Fibroblast of gingiva (primary cell): ENCODE measurements around the gene SCN4A.
"Not testable (repeated sequence)": the region's sequence is repeated elsewhere in the genome, so short reads cannot be mapped to it uniquely, and the experiment has no call there.

ENCODE experiments used
- DNase-seq: peaks from one replicate; pipeline ENCODE4 v3.0.0-alpha.2; 2011; ENCODE audit warnings: low read depth

SCN4A gene

DNA sequence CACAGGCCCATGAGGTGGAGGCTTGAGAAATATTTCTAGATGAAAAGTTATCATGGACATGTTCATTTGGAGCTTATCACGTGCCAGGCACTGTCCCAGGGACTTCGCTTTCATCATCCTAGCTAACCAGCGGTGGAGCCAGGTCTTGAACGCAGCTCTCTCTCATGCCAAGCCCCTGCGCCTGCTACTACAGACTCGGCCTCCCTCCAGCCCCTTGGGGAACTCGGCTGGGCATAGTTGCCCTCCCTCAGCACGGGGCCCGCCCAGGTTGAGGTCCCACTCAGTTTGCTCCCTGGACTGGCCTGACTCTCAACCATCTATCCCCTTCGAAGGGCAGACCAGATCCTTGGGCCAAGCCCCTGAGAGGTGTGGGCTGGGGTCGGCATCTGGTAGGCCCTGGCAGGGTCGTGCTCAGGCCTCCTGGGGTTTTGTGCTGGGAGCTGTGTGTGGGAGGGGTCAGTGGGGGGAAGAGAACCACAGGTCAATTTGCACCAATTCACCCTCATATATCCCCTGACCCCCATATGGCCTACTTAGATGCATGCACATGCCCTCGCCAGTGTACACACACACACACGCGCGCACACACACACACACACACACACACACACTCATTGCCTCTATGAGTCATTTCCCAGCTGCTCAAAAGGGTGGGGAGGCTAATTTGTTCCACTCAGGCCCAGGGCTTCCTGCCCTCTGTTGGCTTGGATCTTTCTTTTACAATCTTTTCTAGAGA, 12.1 kb upstream of the SCN4A start:
- peak; percentile 95 for DNase-seq

DNA sequence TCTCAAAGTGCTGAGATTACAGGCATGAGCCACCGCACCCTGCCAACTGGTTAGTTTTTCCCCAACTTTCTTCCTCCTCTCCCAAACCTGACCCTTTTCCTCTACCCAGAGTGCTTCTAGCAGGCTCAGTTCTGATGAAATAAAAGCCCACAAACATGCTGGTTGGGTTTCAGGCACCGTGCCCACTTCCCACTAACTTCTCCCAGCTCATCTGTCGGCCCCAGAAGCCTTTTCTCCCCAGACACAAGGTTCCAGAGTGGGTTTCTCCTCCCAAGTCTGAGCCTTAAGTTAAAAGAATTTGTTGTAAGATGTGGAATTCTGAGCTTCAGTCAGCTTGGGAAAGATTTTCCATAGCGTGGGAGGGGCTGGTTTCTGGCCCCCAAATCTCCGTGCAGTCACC, 11.5 kb upstream of the SCN4A start:
- DNase-seq: peak; percentile 60

DNA sequence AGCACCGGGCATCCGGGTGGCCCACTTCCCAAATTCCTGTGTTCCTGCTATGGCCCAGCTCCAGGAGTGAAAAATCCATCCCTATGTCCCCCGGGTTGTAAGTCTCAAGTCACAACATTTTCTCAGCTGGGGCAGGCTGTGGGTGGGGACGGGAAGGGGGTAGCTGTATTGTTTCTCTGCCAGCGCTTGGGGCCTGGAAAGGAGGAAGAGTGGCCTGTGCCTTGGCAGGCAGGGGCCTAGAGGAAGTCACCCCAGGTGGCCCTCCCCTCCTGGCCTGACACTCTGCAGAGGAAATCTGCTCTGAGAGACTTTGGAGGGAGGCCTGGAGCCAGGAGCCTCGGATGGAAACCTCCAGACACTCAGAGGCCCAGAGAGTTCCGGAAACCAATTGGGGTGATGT, 10.6 kb upstream of the SCN4A start:
- no peak for DNase-seq

DNA sequence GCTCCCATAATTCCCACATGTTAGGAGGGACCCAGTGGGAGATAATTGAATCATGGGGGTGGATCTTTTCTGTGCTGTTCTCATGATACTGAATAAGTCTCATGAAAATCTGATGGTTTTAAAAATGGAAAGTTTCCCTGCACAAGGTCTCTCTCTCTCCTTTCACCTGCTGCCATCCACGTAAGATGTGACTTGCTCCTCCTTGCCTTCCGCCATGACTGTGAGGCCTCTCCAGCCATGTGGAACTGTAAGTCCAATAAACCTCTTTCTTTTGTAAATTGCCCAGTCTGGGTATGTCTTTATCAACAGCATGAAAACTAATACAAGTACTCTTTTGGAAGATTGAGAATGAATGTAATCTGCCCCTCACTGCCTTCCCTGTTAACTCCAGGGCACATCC, 9.9 kb upstream of the SCN4A start:
- not testable (repeated sequence) for DNase-seq

DNA sequence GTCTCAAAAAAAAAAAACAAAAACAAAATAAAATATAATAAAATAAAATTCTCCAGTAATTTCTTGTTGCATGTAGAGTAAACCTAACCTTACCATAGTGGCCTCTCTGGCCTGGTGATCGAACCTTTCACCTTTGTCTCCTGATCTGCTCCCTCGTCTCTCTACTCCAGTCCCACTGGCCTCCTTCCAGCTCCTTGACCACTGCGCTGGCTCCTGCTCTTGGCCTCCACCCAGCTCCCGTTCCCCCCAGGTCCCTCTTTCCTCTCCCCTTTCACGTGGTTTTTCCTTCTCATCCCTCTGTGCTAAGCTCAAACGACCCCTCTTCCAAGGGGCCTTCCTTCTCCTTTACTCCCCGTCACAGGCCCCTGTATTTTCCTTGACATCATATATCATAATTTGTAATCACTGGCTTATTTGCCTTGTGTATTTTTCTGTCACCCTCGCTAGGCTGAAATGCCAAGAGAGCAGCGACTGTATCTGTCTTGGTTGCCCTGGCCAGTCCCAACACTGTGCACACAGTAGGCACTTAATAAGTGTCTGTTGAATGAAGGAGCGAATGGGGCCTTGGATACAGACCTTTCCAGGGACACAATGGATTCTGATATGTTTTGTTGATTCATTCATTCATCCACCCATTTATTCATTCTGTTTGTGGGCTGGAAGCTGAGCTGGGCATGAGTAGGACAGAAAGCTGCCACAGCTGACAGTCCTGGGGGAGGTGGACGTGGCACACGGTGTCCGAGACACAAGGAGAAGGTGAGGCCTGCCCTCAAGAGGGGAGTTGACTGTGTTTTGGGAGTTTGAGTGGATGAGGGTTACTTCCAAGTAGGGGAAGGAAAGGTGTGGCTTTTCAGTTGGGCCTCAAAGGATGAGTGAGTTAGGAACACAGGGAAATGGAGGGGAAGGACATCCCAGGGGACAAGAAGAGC, 5.8 kb upstream of the SCN4A start:
- DNase-seq: no peak

DNA sequence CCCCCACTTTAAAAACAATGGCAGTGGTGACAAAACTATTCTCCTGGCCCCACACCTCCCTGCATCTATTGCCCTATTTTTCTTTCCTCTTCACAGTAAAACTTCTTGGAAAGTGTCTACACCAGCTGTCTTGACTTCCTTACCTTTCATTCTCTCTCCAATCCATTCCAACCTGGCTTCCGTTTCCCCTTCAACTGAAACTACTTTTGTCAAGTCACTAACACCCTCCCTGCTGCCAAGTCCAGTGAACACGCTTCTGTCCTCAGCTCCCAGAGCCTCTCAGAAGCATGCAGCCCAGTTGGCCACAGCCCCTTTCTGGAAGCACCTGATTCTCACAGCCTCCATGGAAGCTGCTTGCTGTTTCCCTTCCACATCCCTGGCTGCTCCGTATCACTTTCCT, 4.0 kb upstream of the SCN4A start:
- no peak for DNase-seq

DNA sequence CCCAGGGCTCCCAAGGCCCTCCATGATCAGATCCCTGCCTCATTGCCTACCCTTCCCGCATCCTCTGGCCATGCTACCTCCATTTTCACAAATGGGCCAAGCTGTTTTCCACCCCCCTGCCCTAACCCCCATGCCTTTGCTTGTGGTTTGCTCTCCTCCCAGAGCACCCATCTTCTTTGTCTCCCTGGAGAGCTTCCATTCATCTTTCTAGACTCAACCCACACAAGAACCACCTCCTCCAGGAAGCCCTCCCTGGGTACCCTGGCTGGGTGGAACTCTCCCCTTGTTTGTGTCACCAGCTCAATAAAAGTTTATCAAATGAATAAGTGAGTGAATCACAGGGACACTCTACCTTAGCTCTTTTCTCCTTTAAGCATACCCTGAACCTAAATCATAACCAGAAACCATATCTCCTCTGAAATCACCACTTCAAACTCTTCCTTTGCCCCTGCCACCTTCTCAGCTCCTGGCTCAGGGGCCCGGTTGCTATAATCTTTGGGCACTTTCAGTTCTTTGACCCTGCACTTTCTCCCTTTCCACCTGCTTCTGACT, 2.9 kb upstream of the SCN4A start:
- no peak for DNase-seq

DNA sequence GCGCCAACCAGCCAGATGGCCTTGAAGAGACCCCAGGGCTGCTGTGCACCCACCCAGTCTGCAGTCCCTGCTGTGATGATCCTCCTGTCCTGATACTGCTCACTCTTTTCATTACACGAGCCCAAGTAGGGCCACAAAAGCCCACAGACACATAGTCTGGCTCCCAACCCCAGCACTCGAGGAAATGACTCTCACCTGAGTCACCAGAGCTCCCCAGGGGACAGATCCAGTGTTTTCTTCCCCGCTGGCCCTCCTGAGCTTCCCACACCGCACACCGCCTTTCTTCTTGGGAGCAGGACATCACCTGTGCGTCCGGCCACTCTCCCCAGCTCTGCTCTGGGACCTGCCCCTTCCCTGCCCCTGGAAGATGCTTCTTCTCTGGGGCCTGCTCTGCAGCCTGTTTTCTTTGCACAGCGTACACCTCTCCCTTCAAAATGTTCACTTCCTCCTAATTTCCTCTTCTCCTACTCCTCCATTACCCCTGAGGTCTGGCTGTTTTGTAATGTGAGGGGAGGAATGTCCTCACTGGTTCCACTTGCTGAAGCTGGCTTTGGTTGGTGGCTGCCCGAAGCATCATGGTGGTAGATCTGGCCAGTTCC, 2.0 kb upstream of the SCN4A start:
- DNase-seq: no peak

DNA sequence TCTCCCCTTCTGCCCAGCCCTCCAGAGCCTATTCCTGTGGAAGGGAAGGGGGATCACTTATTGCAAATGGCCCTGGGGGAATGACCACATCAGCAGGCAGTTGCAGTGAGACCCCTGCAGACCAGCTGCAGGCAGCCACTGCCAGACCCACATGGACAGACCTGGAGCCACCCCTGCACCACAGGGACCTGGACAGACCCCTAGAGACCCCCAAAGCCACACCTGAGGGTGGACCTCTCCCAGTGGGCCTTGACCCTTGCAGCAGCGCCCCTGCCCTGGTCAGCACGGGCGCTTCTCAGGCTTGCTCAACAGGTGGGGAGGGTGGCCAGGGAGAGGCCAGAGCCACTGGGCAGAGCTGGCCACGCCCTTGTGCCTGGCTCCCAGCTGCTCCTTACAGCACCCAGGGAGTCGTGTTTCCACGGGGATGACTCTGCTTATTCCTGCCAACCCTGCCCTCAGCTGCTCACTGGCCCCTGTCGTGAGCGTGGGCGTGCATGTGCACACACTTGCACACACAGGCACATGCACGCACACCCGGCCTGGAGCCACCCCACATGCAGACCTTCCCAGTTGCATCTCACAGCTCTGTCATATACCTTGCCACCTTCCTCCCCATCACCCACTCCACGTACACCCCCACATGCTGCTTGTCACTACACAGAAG, 1.3 kb upstream of the SCN4A start:
- DNase-seq: peak; percentile 17

DNA sequence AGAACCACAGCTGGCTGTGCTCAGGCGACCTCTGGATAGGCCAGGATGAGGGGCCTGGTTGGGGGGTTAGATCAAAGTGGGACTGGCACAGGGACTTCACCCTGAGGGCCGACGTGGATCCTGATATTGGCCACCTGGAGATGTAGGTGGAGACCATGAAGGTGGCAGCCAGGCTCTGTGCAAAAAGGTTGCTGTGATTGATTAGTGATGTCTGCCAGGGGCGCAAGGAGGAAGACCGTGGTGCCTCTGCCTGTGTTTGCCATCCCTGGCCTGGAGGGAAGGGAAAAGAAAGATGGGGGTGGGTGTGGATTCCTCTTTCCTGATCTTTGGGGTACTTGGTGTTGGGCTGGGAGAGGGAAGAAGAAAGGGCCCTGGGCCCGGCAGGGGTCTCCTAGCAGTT, 529 bp upstream of the SCN4A start:
- DNase-seq: no peak

DNA sequence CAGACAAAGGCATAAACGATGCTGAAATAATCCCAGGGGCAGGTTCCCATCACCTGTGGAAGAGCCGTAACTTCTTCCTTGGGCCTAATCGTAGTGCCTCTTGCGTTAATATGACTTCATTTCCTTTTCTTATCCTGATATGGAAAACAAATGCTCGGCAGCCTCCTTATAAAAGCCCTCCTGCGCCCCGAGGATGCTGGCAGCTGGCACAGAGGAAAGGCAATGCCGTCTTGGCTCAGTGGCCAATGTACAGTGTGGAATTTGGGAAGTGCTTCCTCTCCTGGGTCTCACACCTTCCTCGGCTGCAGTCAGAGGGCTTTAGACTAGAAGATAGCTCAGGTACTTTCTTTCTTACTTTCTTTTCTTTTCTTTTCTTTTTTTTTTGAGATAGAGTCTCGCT, 3.4 kb downstream of the SCN4A start:
- DNase-seq: no peak

DNA sequence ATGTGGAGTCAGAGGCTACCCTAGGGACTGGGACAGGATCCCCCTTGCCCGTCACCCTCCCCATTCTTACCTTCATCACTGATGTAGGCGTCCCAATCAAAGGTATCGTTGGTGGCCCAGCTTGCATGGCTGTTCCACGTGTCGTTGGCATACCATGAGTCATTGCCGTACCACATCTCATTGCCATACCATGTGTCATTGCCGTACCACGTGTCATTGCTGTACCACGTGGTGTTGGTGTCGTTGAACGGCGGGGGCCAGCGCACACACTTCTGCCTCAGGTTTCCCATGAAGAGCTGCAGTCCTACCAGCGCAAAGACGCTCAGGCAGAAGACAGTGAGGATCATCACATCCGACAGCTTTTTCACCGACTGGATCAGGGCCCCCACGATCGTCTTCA, 4.8 kb downstream of the SCN4A start:
- DNase-seq: no peak

DNA sequence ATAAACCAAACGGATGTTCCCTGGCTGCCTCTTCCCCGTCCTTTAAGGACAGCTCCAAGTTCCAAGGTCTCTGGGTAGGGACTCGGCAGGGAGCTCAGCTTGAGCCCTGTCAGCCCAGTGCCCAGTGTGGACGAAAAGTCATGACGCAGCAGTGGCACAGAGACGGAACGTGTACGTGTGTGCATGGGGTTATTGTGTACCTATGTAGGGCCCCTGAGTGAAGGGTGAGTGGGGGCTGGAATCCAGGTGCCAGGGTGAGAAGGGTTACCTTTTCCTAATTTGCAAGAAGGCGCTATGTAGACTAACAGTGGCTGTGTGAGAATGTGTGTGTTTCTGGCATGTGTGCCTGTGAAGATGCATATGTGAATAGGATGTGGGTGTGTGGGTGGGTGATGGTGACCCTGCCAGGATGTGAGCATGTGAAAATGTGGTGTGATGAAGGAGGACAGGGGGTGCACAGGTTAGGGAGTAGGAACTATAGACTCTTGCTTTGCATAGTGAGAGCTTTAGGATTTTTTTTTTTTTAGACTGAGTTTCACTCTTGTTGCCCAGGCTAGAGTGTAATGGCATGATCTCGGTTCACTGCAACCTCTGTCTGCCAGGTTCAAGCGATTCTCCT, 6.0 kb downstream of the SCN4A start:
- DNase-seq: no peak

DNA sequence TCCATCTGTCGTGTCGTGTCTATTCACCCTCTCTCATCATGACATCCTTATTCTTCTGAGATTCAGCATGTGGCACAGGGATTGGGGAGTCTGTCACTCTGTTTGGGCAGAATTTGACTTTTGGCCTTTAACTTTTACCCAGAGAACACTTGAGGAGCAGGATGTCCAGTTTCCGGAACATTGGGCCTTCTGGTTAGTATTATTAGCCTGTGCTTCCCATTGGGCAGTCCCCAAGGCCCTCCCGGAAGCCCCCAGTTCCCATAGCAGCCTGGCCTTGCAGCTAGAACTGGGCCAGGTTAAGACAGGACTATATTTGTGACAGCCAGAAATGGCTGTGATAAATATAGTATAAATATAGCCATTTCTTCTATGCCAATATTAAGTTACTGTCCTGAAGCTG, 9.6 kb downstream of the SCN4A start:
- no peak for DNase-seq

DNA sequence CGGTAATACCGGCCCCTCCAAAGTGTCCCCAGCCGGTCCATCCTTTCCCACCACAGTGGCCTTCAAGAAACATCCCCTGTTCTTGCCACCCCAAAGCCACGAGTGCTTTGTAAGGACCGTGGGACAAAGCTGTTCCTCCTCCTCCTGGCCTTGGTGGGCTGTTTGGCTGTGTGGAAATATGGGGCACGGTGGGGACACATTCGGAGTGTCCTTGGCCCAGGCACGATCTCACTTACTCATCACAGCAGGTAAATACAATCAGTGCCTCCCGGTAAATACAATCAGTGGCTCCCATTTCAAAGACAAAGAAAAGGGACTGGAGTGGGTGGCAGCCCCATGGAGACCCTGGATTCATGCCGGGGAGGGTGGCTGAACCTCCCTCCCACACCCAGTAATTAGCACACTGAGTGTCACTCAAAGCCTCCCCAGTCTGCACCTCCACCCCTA, 10.4 kb downstream of the SCN4A start:
- DNase-seq: no peak

DNA sequence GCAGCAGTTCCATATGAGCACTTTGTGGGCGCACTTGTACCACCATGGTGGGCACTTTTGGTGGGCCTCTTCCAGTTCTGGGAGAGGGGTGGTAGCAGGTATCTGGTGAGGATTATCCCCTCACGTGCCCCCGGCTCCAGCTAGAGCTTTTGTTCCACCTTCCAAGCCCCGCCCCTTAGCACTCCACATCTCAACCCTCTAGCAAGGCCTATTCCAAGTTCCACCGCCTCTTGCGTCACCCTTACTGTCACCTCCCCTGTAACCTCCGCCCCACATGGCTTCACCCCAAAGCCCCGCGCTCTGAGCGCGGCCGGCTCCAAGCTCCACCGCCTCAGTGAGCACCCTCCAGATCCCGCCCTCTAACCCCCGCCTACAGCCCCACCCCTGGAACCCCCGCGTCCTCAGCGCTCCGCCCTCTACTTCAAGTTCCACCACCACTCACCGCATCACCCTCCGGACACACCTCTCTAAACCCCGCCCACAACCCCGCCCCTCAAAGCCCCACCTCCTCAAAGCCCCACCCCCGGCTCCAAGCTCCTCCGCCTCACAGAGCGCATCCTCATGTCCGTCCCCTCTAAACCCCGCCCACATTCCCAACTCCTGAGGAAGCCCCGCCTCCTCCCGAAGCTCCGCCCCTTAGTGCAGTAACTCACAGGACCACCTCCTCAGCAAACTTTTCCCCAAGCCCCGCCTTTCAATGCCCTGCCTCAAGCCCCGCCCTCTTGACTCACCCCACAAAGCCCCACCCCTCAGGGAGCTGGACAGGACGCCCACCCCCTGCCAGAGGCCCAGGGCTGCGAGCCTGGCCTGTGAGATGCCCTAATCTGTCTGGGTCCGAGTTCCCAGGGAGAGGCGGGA, 11.1 kb downstream of the SCN4A start:
- peak; percentile 47 for DNase-seq

DNA sequence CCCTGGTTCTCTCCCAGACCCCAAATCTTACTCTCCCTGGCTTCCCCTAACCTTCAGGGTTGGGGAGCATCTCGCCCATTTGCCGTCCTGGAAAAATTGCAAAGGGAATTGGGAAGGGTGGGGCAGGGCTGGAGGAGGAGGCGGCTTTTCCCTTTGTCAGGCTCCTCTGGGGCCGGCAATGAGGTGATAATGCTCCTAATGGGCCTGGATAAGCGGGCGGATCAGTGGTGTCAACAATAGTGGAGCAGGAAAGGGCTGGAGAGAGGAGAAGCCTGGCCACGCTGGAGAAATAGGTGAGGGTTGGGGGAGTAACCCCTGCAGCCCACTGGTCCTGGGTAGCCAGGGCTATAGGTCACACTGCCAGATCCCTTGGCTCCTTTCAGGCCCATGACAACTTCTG, 12.3 kb downstream of the SCN4A start:
- no peak for DNase-seq

DNA sequence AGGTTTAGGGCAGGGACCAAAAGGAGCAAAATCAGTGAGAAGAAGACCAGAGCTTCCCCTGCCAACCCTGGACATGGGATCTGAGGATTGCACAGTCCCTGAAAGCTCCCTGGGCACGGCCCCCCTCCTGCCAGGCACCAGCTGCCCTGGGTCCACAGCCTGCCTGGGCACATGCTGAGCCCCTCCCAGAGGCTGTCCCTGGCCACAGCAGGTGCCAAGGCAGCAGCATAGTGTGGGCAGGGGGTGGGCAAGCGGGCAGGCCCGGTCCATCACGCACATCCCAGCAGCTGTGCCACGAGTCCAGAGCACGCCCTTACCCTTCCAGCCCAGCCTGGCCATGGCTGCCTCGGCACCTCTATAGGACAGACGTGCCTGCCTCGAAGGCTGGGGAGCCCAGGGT, 12.7 kb downstream of the SCN4A start:
- DNase-seq: no peak

DNA sequence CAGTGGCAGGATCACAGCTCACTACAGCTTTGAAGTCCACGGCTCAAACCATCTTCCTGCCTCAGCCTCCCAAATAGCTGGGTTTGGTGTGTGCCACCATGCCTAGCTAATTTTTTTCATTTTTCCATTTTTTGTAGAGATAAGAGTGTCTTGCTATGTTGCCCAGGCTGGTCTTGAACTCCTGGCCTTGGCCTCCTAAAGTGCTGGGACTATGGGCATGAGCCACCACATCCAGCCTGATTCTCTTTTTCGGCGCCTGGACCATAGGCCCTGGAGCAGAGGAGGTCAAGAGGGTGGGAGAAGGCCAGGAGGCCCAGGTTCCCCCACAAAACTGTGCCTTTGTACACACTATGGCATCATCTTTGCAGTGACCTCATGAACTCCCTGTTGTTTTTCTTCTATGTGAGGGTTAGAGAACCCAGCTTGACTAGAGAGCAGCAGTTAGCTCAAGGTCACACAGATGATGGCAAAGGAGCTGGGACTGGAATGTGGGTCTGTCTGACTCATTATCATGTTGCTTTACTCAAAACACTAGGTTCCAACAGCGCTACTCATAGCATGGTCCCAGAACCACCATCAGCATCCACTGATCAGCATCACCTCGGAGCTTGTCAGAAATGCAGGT, 16.3 kb downstream of the SCN4A start:
- no peak for DNase-seq

DNA sequence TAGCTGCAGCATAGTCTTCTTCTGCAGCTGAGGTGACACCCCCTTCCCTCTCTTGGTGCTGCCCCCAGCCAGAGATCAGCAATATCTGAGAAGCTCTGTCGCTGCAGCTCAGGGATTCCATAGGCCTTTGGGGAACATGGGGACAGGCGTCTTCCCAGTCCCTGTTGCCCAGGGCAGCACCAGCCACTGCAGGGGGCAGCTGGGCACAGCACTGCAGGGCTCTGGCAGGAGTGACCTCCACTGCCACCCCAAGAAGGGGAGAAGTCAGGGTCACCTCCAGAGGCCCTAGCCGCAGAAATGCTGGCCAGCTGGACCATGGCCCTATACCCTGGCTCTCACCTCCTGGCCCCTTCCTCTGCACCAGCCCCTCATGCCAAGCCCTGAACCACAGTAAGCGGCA, 16.9 kb downstream of the SCN4A start:
- no peak for DNase-seq
